GM12878 (cell line): ENCODE results near the gene EGF. TPM values are rescaled to one million over a fixed set of nuclear protein-coding genes. Genes with fewer than 3 reads are reported as not detected.

ENCODE experiments used
- ATF7 ChIP-seq: fragments of 450-650 bp; IDR thresholded peaks from 2 replicates; pipeline ENCODE4 v1.6.1; 2016; ENCODE audit warnings: low read depth, mild to moderate bottlenecking
- BCL11A ChIP-seq: IDR thresholded peaks from 2 replicates; pipeline ENCODE4 v1.6.1; 2011; ENCODE audit warnings: low read depth, low read length
- CBX5 ChIP-seq: sonication (generic); IDR thresholded peaks from 2 replicates; pipeline ENCODE4 v1.6.1; 2016; ENCODE audit warnings: low read depth, moderate library complexity, mild to moderate bottlenecking, inconsistent platforms
- EP300 ChIP-seq, 2 experiments: fragments of 150-350 bp in 1 of 2; IDR thresholded peaks; 2 replicates each; pipeline ENCODE4 v1.6.1; 2011 to 2012; ENCODE audit warnings: low read depth in 2 of 2, low read length in 2 of 2, borderline replicate concordance in 1 of 2, improper control_type of control experiment in 1 of 2, inconsistent platforms in 1 of 2; ENCODE audit not compliant: control insufficient read depth in 1 of 2
- ESRRA ChIP-seq: IDR thresholded peaks from 2 replicates; pipeline ENCODE4 v1.6.1; 2012; ENCODE audit warnings: mild to moderate bottlenecking, low read length, improper control_type of control experiment
- FOXK2 ChIP-seq: fragments of 450-650 bp; IDR thresholded peaks from 2 replicates; pipeline ENCODE4 v1.6.1; 2017; ENCODE audit warnings: mild to moderate bottlenecking, moderate library complexity
- HDAC6 ChIP-seq: fragments of 200-600 bp; sonication (generic); IDR thresholded peaks from one replicate; pipeline ENCODE4 v1.8.0; 2017; ENCODE audit warnings: antibody characterized with exemption; ENCODE audit not compliant: unreplicated experiment
- IKZF2 ChIP-seq, 2 experiments: fragments of 450-650 bp; IDR thresholded peaks; 2 replicates each; pipeline ENCODE4 v1.6.1; 2017; ENCODE audit warnings: mild to moderate bottlenecking in 2 of 2, moderate library complexity in 2 of 2
- KDM1A ChIP-seq: fragments of 200-600 bp; sonication (generic); IDR thresholded peaks from 2 replicates; pipeline ENCODE4 v1.6.1; 2016; ENCODE audit warnings: borderline replicate concordance
- KLF5 ChIP-seq: fragments of 450-650 bp; IDR thresholded peaks from 2 replicates; pipeline ENCODE4 v1.6.1; 2014; ENCODE audit warnings: mild to moderate bottlenecking; ENCODE audit not compliant: partially characterized antibody
- MAX ChIP-seq: IDR thresholded peaks from 2 replicates; pipeline ENCODE4 v1.6.1; 2012; ENCODE audit warnings: low read depth, low read length, improper control_type of control experiment
- MEF2A ChIP-seq: IDR thresholded peaks from 2 replicates; pipeline ENCODE4 v1.6.1; 2011; ENCODE audit warnings: low read depth, mild to moderate bottlenecking, low read length, moderate library complexity; ENCODE audit not compliant: insufficient read depth
- MTA3 ChIP-seq: IDR thresholded peaks from 2 replicates; pipeline ENCODE4 v1.6.1; 2012; ENCODE audit warnings: low read length, inconsistent platforms, borderline replicate concordance
- NFIC ChIP-seq: IDR thresholded peaks from 2 replicates; pipeline ENCODE4 v1.6.1; 2012; ENCODE audit warnings: low read depth, mild to moderate bottlenecking, inconsistent platforms, low read length, moderate library complexity
- NKRF ChIP-seq: fragments of 450-650 bp; conservative IDR thresholded peaks from 2 replicates; pipeline ENCODE4 v1.6.1; 2017; ENCODE audit warnings: mild to moderate bottlenecking, moderate library complexity
- NR2C1 ChIP-seq: fragments of 450-650 bp; IDR thresholded peaks from 2 replicates; pipeline ENCODE4 v1.6.1; 2017; ENCODE audit warnings: antibody characterized with exemption, mild to moderate bottlenecking, moderate library complexity
- NRF1 ChIP-seq: conservative IDR thresholded peaks from 2 replicates; pipeline ENCODE4 v1.6.1; 2011; ENCODE audit warnings: mild to moderate bottlenecking, low read depth, low read length, improper control_type of control experiment
- POLR2AphosphoS2 ChIP-seq: IDR thresholded peaks from 2 replicates; pipeline ENCODE4 v1.6.1; 2011; ENCODE audit warnings: low read depth, mild to moderate bottlenecking, low read length, improper control_type of control experiment, moderate library complexity
- POU2F2 ChIP-seq: IDR thresholded peaks from 3 replicates; pipeline ENCODE4 v1.6.1; 2011; ENCODE audit warnings: low read depth, mild to moderate bottlenecking, low read length, borderline replicate concordance
- PRDM15 ChIP-seq: fragments of 450-650 bp; formaldehyde crosslinking; IDR thresholded peaks from 2 replicates; pipeline ENCODE4 v1.4.0; 2020; ENCODE audit warnings: mild to moderate bottlenecking, moderate library complexity
- RCOR1 ChIP-seq: conservative IDR thresholded peaks from 2 replicates; pipeline ENCODE4 v1.6.1; 2012; ENCODE audit warnings: low read depth, low read length, improper control_type of control experiment
- SMARCA5 ChIP-seq: fragments of 450-650 bp; IDR thresholded peaks from 2 replicates; pipeline ENCODE4 v1.6.1; 2017; ENCODE audit warnings: mild to moderate bottlenecking
- SP1 ChIP-seq: IDR thresholded peaks from one replicate; pipeline ENCODE4 v1.6.1; 2011; ENCODE audit warnings: low read depth, low read length
- SREBF2 ChIP-seq: IDR thresholded peaks from 2 replicates; pipeline ENCODE4 v1.6.1; 2012; ENCODE audit warnings: mild to moderate bottlenecking, low read length
- STAT1 ChIP-seq: fragments of 450-650 bp; conservative IDR thresholded peaks from 2 replicates; pipeline ENCODE4 v1.6.1; 2014; ENCODE audit warnings: antibody characterized with exemption, mild to moderate bottlenecking
- TCF3 ChIP-seq: IDR thresholded peaks from 2 replicates; pipeline ENCODE4 v1.6.1; 2012; ENCODE audit warnings: low read depth, mild to moderate bottlenecking, low read length, borderline replicate concordance; ENCODE audit not compliant: insufficient read depth
- WRNIP1 ChIP-seq: IDR thresholded peaks from 2 replicates; pipeline ENCODE4 v1.6.1; 2011; ENCODE audit warnings: low read depth, low read length, improper control_type of control experiment, borderline replicate concordance
- YBX1 ChIP-seq: fragments of 450-650 bp; IDR thresholded peaks from 2 replicates; pipeline ENCODE4 v1.6.1; 2016; ENCODE audit warnings: antibody characterized with exemption
- ZNF622 ChIP-seq: fragments of 450-650 bp; IDR thresholded peaks from 2 replicates; pipeline ENCODE4 v1.6.1; 2017; ENCODE audit warnings: mild to moderate bottlenecking, inconsistent platforms
- polyA plus RNA-seq, 11 experiments: library from polyadenylated mRNA; depleted of rRNA in 4 of 11; unstranded in 6 of 11; stranded (reverse) in 5 of 11; fragments of >200 nt; fragmentation: Nextera tagmentation in 4 of 11; fragmentation: Illumina TruSeq in 1 of 11; extraction: Ambion mirVana in 4 of 11; extraction: Trizol in 1 of 11; gene quantifications; 1 replicate in 1 of 11; 2 replicates in 10 of 11; pipeline versions ENCODE4 v1.2.1 to v1.2.3, GENCODE V29; 2011 to 2016; ENCODE audit warnings: inconsistent platforms in 2 of 11, missing spikeins in 2 of 11, low read depth in 1 of 11
- total RNA-seq, 4 experiments: library from RNA; depleted of rRNA in 3 of 4; stranded (reverse); fragments of >200 nt in 3 of 4; fragmentation: Illumina TruSeq in 1 of 4; extraction: Trizol in 1 of 4; gene quantifications; 2 replicates each; pipeline versions ENCODE4 v1.2.1 to v1.2.3, GENCODE V29; 2013 to 2021

The EGF gene
- total and polyA plus RNA-seq, 10 of the 15 experiments (the other 5 are each of a cell fraction or from before 2014, with no cell fraction given) = 0.02 to 0.90 (median 0.19) TPM; not detected in 4

- TF ChIP-seq TCF3 = no peak
- no peak for TF ChIP-seq NKRF
- peak; percentile 91 for TF ChIP-seq BCL11A
- TF ChIP-seq ATF7 = peak; percentile 56; the same call in 1 of the 2 replicates
- TF ChIP-seq MAX = no peak
- TF ChIP-seq SP1 = no peak
- peak; percentile 58 to 77; a peak in 3 of 4 replicates for TF ChIP-seq EP300 (IDR thresholded peaks at IDR 0.05; ENCODE audit: borderline replicate concordance in 1 of 2, control insufficient read depth in 1 of 2, low read depth in 2 of 2, low read length in 2 of 2)
- no peak for TF ChIP-seq ESRRA
- no peak for TF ChIP-seq POLR2AphosphoS2
- TF ChIP-seq STAT1 = no peak
- TF ChIP-seq SREBF2 = no peak
- no peak for TF ChIP-seq RCOR1
- TF ChIP-seq YBX1 = no peak
- TF ChIP-seq NRF1 = no peak
- TF ChIP-seq KDM1A = no peak
- no peak for TF ChIP-seq PRDM15 (CRISPR knock-in tag)
- no peak for TF ChIP-seq KLF5
- peak; percentile 81 to 86 for TF ChIP-seq IKZF2 (IDR thresholded peaks at IDR 0.05)
- no peak for TF ChIP-seq ZNF622
- TF ChIP-seq MEF2A = 0 out of 2 replicates have a peak, but pooled peaks have one; percentile 24
- no peak for TF ChIP-seq CBX5
- TF ChIP-seq NFIC = peak; percentile 77
- no peak for TF ChIP-seq WRNIP1
- TF ChIP-seq NR2C1 = no peak
- no peak for TF ChIP-seq FOXK2
- TF ChIP-seq MTA3 = no peak
- TF ChIP-seq SMARCA5 = no peak
- no peak for TF ChIP-seq HDAC6
- TF ChIP-seq POU2F2 = peak; percentile 19; the same call in 1 of the 3 replicates
Measured at GRCh38 chr4:110034026-110034393, 121.3 kb downstream of the EGF start (continued).
